Measurements from ENCODE around the gene CISD2. TPM values are rescaled to one million over a fixed set of nuclear protein-coding genes. Genes with fewer than 3 reads are reported as not detected.

Gene CISD2
- total and polyA plus RNA-seq, 2 donors from 2014 or later = 25.6 to 46.3 TPM

DNA sequence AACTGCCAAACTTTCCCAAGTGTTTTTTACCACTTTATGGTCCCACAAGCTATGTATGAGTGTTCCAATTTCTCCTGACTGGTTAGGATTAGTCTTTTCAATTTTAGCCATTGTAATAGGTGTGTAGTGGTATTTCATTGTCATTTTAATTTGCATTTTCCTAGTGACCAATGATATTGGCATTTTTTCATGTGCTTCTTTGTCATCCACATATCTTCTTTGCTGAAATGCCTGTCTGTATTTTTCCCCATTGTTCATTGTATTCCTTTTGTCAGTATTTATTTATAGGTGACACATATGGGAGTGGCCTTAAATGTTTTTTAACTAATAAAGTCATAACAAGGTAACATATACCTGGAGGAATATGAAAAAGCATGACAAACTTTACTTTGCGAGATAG is 32.2 kb upstream of the CISD2 start:
- no peak overlapping the region for H3K9ac ChIP-seq (ENCODE audit: low read length in 3 of 3)
- no peak for DNase-seq
- H3K9me3 ChIP-seq (ENCODE audit: control insufficient read depth in 2 of 3, insufficient read depth in 1 of 3, low read length in 3 of 3) = no peaks in the 10 kb centered on the region
- no peaks in the 10 kb centered on the region for H3K4me1 ChIP-seq (ENCODE audit: control insufficient read depth in 2 of 3, insufficient read depth in 2 of 3, low read depth in 1 of 3, low read length in 3 of 3)
- H3K4me3 ChIP-seq (ENCODE audit: low read length in 3 of 3) = no peak overlapping the region
- H3K36me3 ChIP-seq (ENCODE audit: control insufficient read depth in 2 of 3, insufficient read depth in 3 of 3, low read length in 3 of 3) = no peaks in the 10 kb centered on the region
- no peaks in the 10 kb centered on the region for H3K27me3 ChIP-seq (ENCODE audit: control insufficient read depth, insufficient read depth, low read length)
- TF ChIP-seq, protein P1, sequence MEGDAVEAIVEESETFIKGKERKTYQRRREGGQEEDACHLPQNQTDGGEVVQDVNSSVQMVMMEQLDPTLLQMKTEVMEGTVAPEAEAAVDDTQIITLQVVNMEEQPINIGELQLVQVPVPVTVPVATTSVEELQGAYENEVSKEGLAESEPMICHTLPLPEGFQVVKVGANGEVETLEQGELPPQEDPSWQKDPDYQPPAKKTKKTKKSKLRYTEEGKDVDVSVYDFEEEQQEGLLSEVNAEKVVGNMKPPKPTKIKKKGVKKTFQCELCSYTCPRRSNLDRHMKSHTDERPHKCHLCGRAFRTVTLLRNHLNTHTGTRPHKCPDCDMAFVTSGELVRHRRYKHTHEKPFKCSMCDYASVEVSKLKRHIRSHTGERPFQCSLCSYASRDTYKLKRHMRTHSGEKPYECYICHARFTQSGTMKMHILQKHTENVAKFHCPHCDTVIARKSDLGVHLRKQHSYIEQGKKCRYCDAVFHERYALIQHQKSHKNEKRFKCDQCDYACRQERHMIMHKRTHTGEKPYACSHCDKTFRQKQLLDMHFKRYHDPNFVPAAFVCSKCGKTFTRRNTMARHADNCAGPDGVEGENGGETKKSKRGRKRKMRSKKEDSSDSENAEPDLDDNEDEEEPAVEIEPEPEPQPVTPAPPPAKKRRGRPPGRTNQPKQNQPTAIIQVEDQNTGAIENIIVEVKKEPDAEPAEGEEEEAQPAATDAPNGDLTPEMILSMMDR (IDR thresholded peaks at IDR 0.05; ENCODE audit: borderline replicate concordance, extremely low read depth, insufficient read depth) = no peak
- FAIRE-seq = no peak
- no peak overlapping the region for H3K27ac ChIP-seq (ENCODE audit: low read depth in 2 of 2, low read length in 2 of 2)
- intact Hi-C loops (cut with DNase I) = no loop called here

DNA sequence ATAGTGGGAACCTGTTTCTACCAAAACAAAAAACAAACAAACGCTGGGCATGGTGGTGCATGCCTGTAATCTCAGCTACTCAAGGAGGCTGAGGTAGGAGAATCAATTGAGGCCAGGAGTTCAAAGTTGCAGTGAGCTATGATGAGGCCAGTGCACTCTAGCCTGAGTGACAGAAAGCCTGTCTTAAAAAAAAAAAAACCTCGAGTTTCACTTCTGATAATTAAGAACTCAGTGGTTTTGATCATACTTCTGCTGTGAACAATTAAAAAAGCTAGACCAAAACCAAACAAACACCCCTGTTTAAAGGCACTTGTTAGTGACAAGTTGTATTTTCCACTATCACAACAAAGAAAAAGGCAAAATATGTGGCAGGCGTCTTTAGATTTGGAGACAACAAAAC is 26.4 kb upstream of the CISD2 start:
- H3K36me3 ChIP-seq (ENCODE audit: control insufficient read depth in 2 of 3, insufficient read depth in 3 of 3, low read length in 3 of 3) = no peaks in the 10 kb centered on the region
- intact Hi-C loops (cut with DNase I) = no loop called here

DNA sequence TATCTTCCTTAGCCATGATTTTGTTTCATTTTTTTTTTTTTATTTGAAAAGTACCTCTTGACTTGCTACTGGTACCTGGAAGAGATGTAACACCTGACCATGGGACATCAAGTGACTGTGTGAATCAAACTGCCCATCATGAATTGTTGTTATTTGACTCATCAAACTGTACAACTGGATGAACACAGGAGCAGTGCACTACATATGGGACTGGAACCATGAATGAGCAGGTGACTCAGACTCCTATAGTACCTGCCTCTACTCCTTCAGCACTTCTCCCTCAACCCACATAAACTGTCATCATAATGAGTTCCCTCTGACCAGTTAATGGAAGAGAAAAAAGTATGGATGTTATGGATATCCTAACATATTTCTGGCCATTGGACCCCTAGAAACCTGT is 25.5 kb upstream of the CISD2 start:
- H3K36me3 ChIP-seq (ENCODE audit: control insufficient read depth in 2 of 3, insufficient read depth in 3 of 3, low read length in 3 of 3) = no peaks in the 10 kb centered on the region
- H3K4me3 ChIP-seq (ENCODE audit: low read length in 3 of 3) = no peak overlapping the region
- no peaks in the 10 kb centered on the region for H3K27me3 ChIP-seq (ENCODE audit: control insufficient read depth, insufficient read depth, low read length)
- FAIRE-seq (no peak), DNase-seq (no peak)
- TF ChIP-seq, protein P1 (IDR thresholded peaks at IDR 0.05; ENCODE audit: borderline replicate concordance, extremely low read depth, insufficient read depth) = no peak
- no peak overlapping the region for H3K9ac ChIP-seq (ENCODE audit: low read length in 3 of 3)
- H3K27ac ChIP-seq (ENCODE audit: low read depth in 2 of 2, low read length in 2 of 2) = no peak overlapping the region
- no peaks in the 10 kb centered on the region for H3K4me1 ChIP-seq (ENCODE audit: control insufficient read depth in 2 of 3, insufficient read depth in 2 of 3, low read depth in 1 of 3, low read length in 3 of 3)
- intact Hi-C loops (cut with DNase I) = no loop called here
- H3K9me3 ChIP-seq (ENCODE audit: control insufficient read depth in 2 of 3, insufficient read depth in 1 of 3, low read length in 3 of 3) = no peaks in the 10 kb centered on the region

More for the DNA sequence above, 26.4 kb upstream of the CISD2 start:
- DNase-seq = no peak
- no peak for FAIRE-seq
- Histone ChIP-seq H3K4me3 (ENCODE audit: low read length in 3 of 3) (no peak overlapping the region), H3K9ac (ENCODE audit: low read length in 3 of 3) (no peak overlapping the region), H3K27me3 (ENCODE audit: control insufficient read depth, insufficient read depth, low read length) (no peaks in the 10 kb centered on the region), H3K4me1 (ENCODE audit: control insufficient read depth in 2 of 3, insufficient read depth in 2 of 3, low read depth in 1 of 3, low read length in 3 of 3) (no peaks in the 10 kb centered on the region), H3K27ac (ENCODE audit: low read depth in 2 of 2, low read length in 2 of 2) (no peak overlapping the region), H3K9me3 (ENCODE audit: control insufficient read depth in 2 of 3, insufficient read depth in 1 of 3, low read length in 3 of 3) (no peaks in the 10 kb centered on the region)
- TF ChIP-seq, protein P1 (IDR thresholded peaks at IDR 0.05; ENCODE audit: borderline replicate concordance, extremely low read depth, insufficient read depth) = no peak

DNA sequence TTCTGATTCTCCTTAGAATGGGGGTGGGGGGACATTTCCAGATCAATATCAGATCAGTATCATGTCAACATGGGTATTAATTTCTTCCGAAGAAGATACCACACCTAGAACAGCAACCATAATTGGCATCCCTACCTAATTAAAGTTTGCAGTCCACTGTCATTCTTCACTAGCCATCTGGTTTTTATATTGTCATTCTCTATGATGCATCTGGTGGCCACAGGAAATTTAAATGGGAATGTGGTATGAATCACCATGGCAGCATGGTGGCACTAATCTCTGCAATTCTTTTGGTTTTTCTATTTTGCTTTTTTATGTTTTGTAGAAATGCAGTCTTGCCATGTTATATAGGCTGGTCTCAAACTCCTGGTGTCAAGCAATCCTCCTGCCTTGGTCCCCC is 24.9 kb upstream of the CISD2 start:
- intact Hi-C loops (cut with DNase I) = no loop called here

More for the DNA sequence above, 24.9 kb upstream of the CISD2 start:
- Histone ChIP-seq H3K9me3 (ENCODE audit: control insufficient read depth in 2 of 3, insufficient read depth in 1 of 3, low read length in 3 of 3) (no peaks in the 10 kb centered on the region), H3K36me3 (ENCODE audit: control insufficient read depth in 2 of 3, insufficient read depth in 3 of 3, low read length in 3 of 3) (no peaks in the 10 kb centered on the region), H3K27me3 (ENCODE audit: control insufficient read depth, insufficient read depth, low read length) (no peaks in the 10 kb centered on the region), H3K9ac (ENCODE audit: low read length in 3 of 3) (no peak overlapping the region), H3K4me1 (ENCODE audit: control insufficient read depth in 2 of 3, insufficient read depth in 2 of 3, low read depth in 1 of 3, low read length in 3 of 3) (no peaks in the 10 kb centered on the region), H3K4me3 (ENCODE audit: low read length in 3 of 3) (no peak overlapping the region), H3K27ac (ENCODE audit: low read depth in 2 of 2, low read length in 2 of 2) (no peak overlapping the region)
- TF ChIP-seq, protein P1 (IDR thresholded peaks at IDR 0.05; ENCODE audit: borderline replicate concordance, extremely low read depth, insufficient read depth) = no peak
- no peak for FAIRE-seq
- DNase-seq = no peak
